ENCODE measurements around the gene PRDM16. TPM values are rescaled to one million over a fixed set of nuclear protein-coding genes. Genes with fewer than 3 reads are reported as not detected.

The PRDM16 gene
- total and polyA plus RNA-seq, 2 of the 8 experiments (the other 6 are each of a cell fraction or from before 2014, with no cell fraction given), result 0.39 to 0.43 TPM

GRCh38 chr1:3231245-3231644, 162.2 kb downstream of the PRDM16 start (continued):
- no peak for TF ChIP-seq TAF7 (optimal IDR thresholded peaks at IDR 0.05; ENCODE audit: borderline replicate concordance, low read depth, low read length)
- TF ChIP-seq RNF2 (IDR thresholded peaks at IDR 0.05; ENCODE audit: borderline replicate concordance, low read depth, low read length, missing control alignments, poor library complexity, severe bottlenecking), result no peak
- no peak for TF ChIP-seq HDAC6 (IDR thresholded peaks at IDR 0.05; ENCODE audit: low read depth, low read length)
- no peak for TF ChIP-seq ATF3 (IDR thresholded peaks at IDR 0.05; ENCODE audit: insufficient read depth, low read depth, low read length)
- TF ChIP-seq MAX (IDR thresholded peaks at IDR 0.05), result no peak
- no peak for TF ChIP-seq RXRA (IDR thresholded peaks at IDR 0.05; ENCODE audit: insufficient read depth, low read depth, low read length)
- TF ChIP-seq CBX8 (IDR thresholded peaks at IDR 0.05; ENCODE audit: borderline replicate concordance, low read depth, low read length), result no peak

Measured in H1 (cell line).